ENCODE measurements around the gene RNF43.

Gene RNF43

GRCh38 chr17:58378733-58379510 is 38.4 kb downstream of the RNF43 start:
- Histone ChIP-seq H3K79me2 (ENCODE audit: control insufficient read depth, insufficient read depth, low read length, poor library complexity) (no peaks in the 10 kb centered on the region), H3K4ac (ENCODE audit: low read depth, low read length) (no peak overlapping the region)

GRCh38 chr17:58377661-58378060 is 39.7 kb downstream of the RNF43 start:
- no peak overlapping the region for H2AK5ac ChIP-seq (ENCODE audit: low read length)
- H3K14ac ChIP-seq (ENCODE audit: low read length) = no peak overlapping the region
- no peaks in the 10 kb centered on the region for H3K9me3 ChIP-seq (ENCODE audit: insufficient read depth, low read depth, low read length)
- H3K27ac ChIP-seq (ENCODE audit: low read depth, low read length) = peak overlapping the region; percentile 50
- H2BK120ac ChIP-seq (ENCODE audit: insufficient read depth, low read length, poor library complexity) = no peak overlapping the region
- H3K4me1 ChIP-seq (ENCODE audit: control insufficient read depth in 1 of 2, insufficient read depth in 2 of 2, low read length in 2 of 2) = peaks cover 29 to 41% of the 10 kb centered on the region in 2 experiments
- no peak overlapping the region for H2BK5ac ChIP-seq (ENCODE audit: low read depth, low read length, poor library complexity)
- no peak overlapping the region for H3K4me3 ChIP-seq (ENCODE audit: low read depth, low read length)
- H3K18ac ChIP-seq (ENCODE audit: low read length) = no peak overlapping the region
- H3K4me2 ChIP-seq (ENCODE audit: low read length) = no peak overlapping the region
- no peaks in the 10 kb centered on the region for H3K27me3 ChIP-seq (ENCODE audit: insufficient read depth, low read length)
- H3K9ac ChIP-seq (ENCODE audit: low read length) = no peak overlapping the region
- H4K91ac ChIP-seq (ENCODE audit: low read depth, low read length) = no peak overlapping the region
- H2BK12ac ChIP-seq (ENCODE audit: low read length) = peak overlapping the region; percentile 10
- no peak for DNase-seq
- no peak overlapping the region for H2AFZ ChIP-seq (ENCODE audit: insufficient read depth, low read length, poor library complexity)
- peaks cover 8% of the 10 kb centered on the region for H3K79me1 ChIP-seq (ENCODE audit: low read length)
- no peak overlapping the region for H3K4ac ChIP-seq (ENCODE audit: low read depth, low read length)
- H4K8ac ChIP-seq (ENCODE audit: low read depth, low read length) = no peak overlapping the region
- no peaks in the 10 kb centered on the region for H3K36me3 ChIP-seq (ENCODE audit: control insufficient read depth in 1 of 2, insufficient read depth in 2 of 2, low read length in 2 of 2)
- H4K12ac ChIP-seq (ENCODE audit: low read depth, low read length) = no peak overlapping the region
- WGBS (ENCODE audit: extremely low coverage, insufficient coverage, insufficient read length) = no CpG with 5 or more reads among the region's 5 CpGs
- H3K23ac ChIP-seq (ENCODE audit: low read length) = no peak overlapping the region
- no peaks in the 10 kb centered on the region for H3K79me2 ChIP-seq (ENCODE audit: control insufficient read depth, insufficient read depth, low read length, poor library complexity)

More at GRCh38 chr17:58378733-58379510, 38.4 kb downstream of the RNF43 start:
- Histone ChIP-seq H3K9ac (ENCODE audit: low read length) (no peak overlapping the region), H3K79me1 (ENCODE audit: low read length) (peaks cover 8% of the 10 kb centered on the region), H3K27me3 (ENCODE audit: insufficient read depth, low read length) (no peaks in the 10 kb centered on the region), H2AK5ac (ENCODE audit: low read length) (no peak overlapping the region), H2BK5ac (ENCODE audit: low read depth, low read length, poor library complexity) (no peak overlapping the region), H3K23ac (ENCODE audit: low read length) (no peak overlapping the region), H3K18ac (ENCODE audit: low read length) (no peak overlapping the region), H3K4me3 (ENCODE audit: low read depth, low read length) (no peak overlapping the region), H2BK12ac (ENCODE audit: low read length) (no peak overlapping the region), H3K4me2 (ENCODE audit: low read length) (peak overlapping the region; percentile 14), H2BK120ac (ENCODE audit: insufficient read depth, low read length, poor library complexity) (no peak overlapping the region), H3K14ac (ENCODE audit: low read length) (no peak overlapping the region), H2AFZ (ENCODE audit: insufficient read depth, low read length, poor library complexity) (no peak overlapping the region), H4K12ac (ENCODE audit: low read depth, low read length) (no peak overlapping the region), H3K4me1 (ENCODE audit: control insufficient read depth in 1 of 2, insufficient read depth in 2 of 2, low read length in 2 of 2) (peaks cover 32 to 41% of the 10 kb centered on the region in 2 experiments), H4K8ac (ENCODE audit: low read depth, low read length) (no peak overlapping the region), H3K36me3 (ENCODE audit: control insufficient read depth in 1 of 2, insufficient read depth in 2 of 2, low read length in 2 of 2) (no peaks in the 10 kb centered on the region), H3K9me3 (ENCODE audit: insufficient read depth, low read depth, low read length) (no peaks in the 10 kb centered on the region), H4K91ac (ENCODE audit: low read depth, low read length) (no peak overlapping the region), H3K27ac (ENCODE audit: low read depth, low read length) (no peak overlapping the region)
- no peak for DNase-seq
- WGBS (ENCODE audit: extremely low coverage, insufficient coverage, insufficient read length) = no CpG with 5 or more reads among the region's 8 CpGs

GRCh38 chr17:58377093-58377601 is 40.2 kb downstream of the RNF43 start:
- Histone ChIP-seq H3K4ac (ENCODE audit: low read depth, low read length) (no peak overlapping the region), H4K8ac (ENCODE audit: low read depth, low read length) (no peak overlapping the region), H4K12ac (ENCODE audit: low read depth, low read length) (no peak overlapping the region), H2AFZ (ENCODE audit: insufficient read depth, low read length, poor library complexity) (no peak overlapping the region), H2BK120ac (ENCODE audit: insufficient read depth, low read length, poor library complexity) (peak overlapping the region; percentile 30), H3K9ac (ENCODE audit: low read length) (no peak overlapping the region), H2AK5ac (ENCODE audit: low read length) (no peak overlapping the region), H3K27me3 (ENCODE audit: insufficient read depth, low read length) (no peaks in the 10 kb centered on the region), H3K4me1 (ENCODE audit: control insufficient read depth in 1 of 2, insufficient read depth in 2 of 2, low read length in 2 of 2) (peaks cover 29 to 41% of the 10 kb centered on the region in 2 experiments), H3K36me3 (ENCODE audit: control insufficient read depth in 1 of 2, insufficient read depth in 2 of 2, low read length in 2 of 2) (no peaks in the 10 kb centered on the region), H3K18ac (ENCODE audit: low read length) (no peak overlapping the region), H3K4me3 (ENCODE audit: low read depth, low read length) (no peak overlapping the region), H3K9me3 (ENCODE audit: insufficient read depth, low read depth, low read length) (no peaks in the 10 kb centered on the region), H3K79me1 (ENCODE audit: low read length) (peaks cover 8% of the 10 kb centered on the region), H3K14ac (ENCODE audit: low read length) (no peak overlapping the region), H3K27ac (ENCODE audit: low read depth, low read length) (peak overlapping the region; percentile 45), H3K79me2 (ENCODE audit: control insufficient read depth, insufficient read depth, low read length, poor library complexity) (no peaks in the 10 kb centered on the region), H2BK5ac (ENCODE audit: low read depth, low read length, poor library complexity) (no peak overlapping the region), H3K4me2 (ENCODE audit: low read length) (peak overlapping the region; percentile 41), H4K91ac (ENCODE audit: low read depth, low read length) (no peak overlapping the region), H2BK12ac (ENCODE audit: low read length) (no peak overlapping the region), H3K23ac (ENCODE audit: low read length) (no peak overlapping the region)
- peak; percentile 80 to 83 for DNase-seq
- no CpG with 5 or more reads among the region's 3 CpGs for WGBS (ENCODE audit: extremely low coverage, insufficient coverage, insufficient read length)

GRCh38 chr17:58376472-58377000 is 40.8 kb downstream of the RNF43 start:
- no peak overlapping the region for H3K23ac ChIP-seq (ENCODE audit: low read length)
- H3K4me3 ChIP-seq (ENCODE audit: low read depth, low read length) = no peak overlapping the region
- H3K79me2 ChIP-seq (ENCODE audit: control insufficient read depth, insufficient read depth, low read length, poor library complexity) = no peaks in the 10 kb centered on the region
- no peaks in the 10 kb centered on the region for H3K9me3 ChIP-seq (ENCODE audit: insufficient read depth, low read depth, low read length)
- no peak overlapping the region for H2AFZ ChIP-seq (ENCODE audit: insufficient read depth, low read length, poor library complexity)
- no peak overlapping the region for H4K8ac ChIP-seq (ENCODE audit: low read depth, low read length)
- H2BK120ac ChIP-seq (ENCODE audit: insufficient read depth, low read length, poor library complexity) = no peak overlapping the region
- no peaks in the 10 kb centered on the region for H3K27me3 ChIP-seq (ENCODE audit: insufficient read depth, low read length)
- WGBS (ENCODE audit: extremely low coverage, insufficient coverage, insufficient read length) = no CpG with 5 or more reads among the region's 4 CpGs
- peaks cover 8% of the 10 kb centered on the region for H3K79me1 ChIP-seq (ENCODE audit: low read length)
- H3K18ac ChIP-seq (ENCODE audit: low read length) = no peak overlapping the region
- peak overlapping the region; percentile 67 for H2BK12ac ChIP-seq (ENCODE audit: low read length)
- no peaks in the 10 kb centered on the region for H3K36me3 ChIP-seq (ENCODE audit: control insufficient read depth in 1 of 2, insufficient read depth in 2 of 2, low read length in 2 of 2)
- H4K12ac ChIP-seq (ENCODE audit: low read depth, low read length) = no peak overlapping the region
- H2BK5ac ChIP-seq (ENCODE audit: low read depth, low read length, poor library complexity) = peak overlapping the region; percentile 26
- H3K9ac ChIP-seq (ENCODE audit: low read length) = no peak overlapping the region
- H3K4ac ChIP-seq (ENCODE audit: low read depth, low read length) = no peak overlapping the region
- H3K27ac ChIP-seq (ENCODE audit: low read depth, low read length) = peak overlapping the region; percentile 45
- peak overlapping the region; percentile 1 for H3K14ac ChIP-seq (ENCODE audit: low read length)
- peak overlapping the region; percentile 25 for H3K4me2 ChIP-seq (ENCODE audit: low read length)
- no peak for DNase-seq
- no peak overlapping the region for H2AK5ac ChIP-seq (ENCODE audit: low read length)
- peaks cover 29 to 41% of the 10 kb centered on the region in 2 experiments for H3K4me1 ChIP-seq (ENCODE audit: control insufficient read depth in 1 of 2, insufficient read depth in 2 of 2, low read length in 2 of 2)
- H4K91ac ChIP-seq (ENCODE audit: low read depth, low read length) = peak overlapping the region; percentile 11

Data from trophoblast cell (in vitro differentiated cells and primary cell).